IMR-90 (cell line): ENCODE data around the gene FBXO34. TPM values are rescaled to one million over a fixed set of nuclear protein-coding genes. Genes with fewer than 3 reads are reported as not detected.
A peak's percentile ranks its signal among the peaks of the same experiment; 100 is the strongest.

Experiments used
- ATAC-seq: fragments of 200-7000 bp; cut with Tn5 transposase; 2 replicates; pipeline ENCODE4 v1.9.1; 2020; ENCODE audit warnings: low read depth, mild to moderate bottlenecking, moderate library complexity
- BruUV-seq: library from RNA; stranded (reverse); fragments of 400-500 nt; replicated peaks from 2 replicates; lab custom pipeline; 2021; lab: Mats Ljungman, UMichigan
- CTCF ChIA-PET: fragments of 300-600 bp; formaldehyde crosslinking; extraction: SDS; loops from one replicate; lab custom pipeline; 2021; ENCODE audit warnings: antibody characterized with exemption; lab: Yijun Ruan, JAX
- POLR2A ChIA-PET: fragments of 300-600 bp; sonication (Branson Sonifier 250); formaldehyde crosslinking; loops from one replicate; lab custom pipeline; 2022; ENCODE audit warnings: antibody characterized with exemption; ENCODE audit not compliant: unreplicated experiment; lab: Charles Lee
- DNase-seq: peaks from one replicate; pipeline ENCODE4 v3.0.0; 2013
- H2AFZ ChIP-seq: replicated peaks from 2 replicates; pipeline ENCODE3; 2013; ENCODE audit warnings: low read length, mild to moderate bottlenecking; ENCODE audit not compliant: poor library complexity
- H2AK5ac ChIP-seq: 2 replicates; pipeline ENCODE4 v1.6.1; 2013; ENCODE audit warnings: low read depth, low read length, inconsistent platforms
- H2AK9ac ChIP-seq: replicated peaks from 2 replicates; pipeline ENCODE3; 2013; ENCODE audit warnings: mild to moderate bottlenecking, low read depth, low read length, moderate library complexity; ENCODE audit not compliant: poor library complexity
- H2BK120ac ChIP-seq: 2 replicates; pipeline ENCODE4 v1.6.1; 2013; ENCODE audit warnings: low read depth, low read length, inconsistent platforms
- H2BK15ac ChIP-seq: 3 replicates; pipeline ENCODE4 v1.6.1; 2013; ENCODE audit warnings: low read depth, low read length, inconsistent platforms
- H2BK20ac ChIP-seq: 2 replicates; pipeline ENCODE4 v1.6.1; 2013; ENCODE audit warnings: low read depth, mild to moderate bottlenecking, inconsistent platforms, low read length, moderate library complexity
- H2BK5ac ChIP-seq: 2 replicates; pipeline ENCODE4 v1.6.1; 2013; ENCODE audit warnings: mild to moderate bottlenecking, low read depth, low read length, inconsistent platforms; ENCODE audit not compliant: poor library complexity, severe bottlenecking
- H3K14ac ChIP-seq: replicated peaks from 2 replicates; pipeline ENCODE4 v1.6.1; 2013; ENCODE audit warnings: low read depth, low read length, inconsistent platforms
- H3K18ac ChIP-seq: 2 replicates; pipeline ENCODE4 v1.6.1; 2013; ENCODE audit warnings: low read depth, low read length, control low read depth
- H3K23ac ChIP-seq: 2 replicates; pipeline ENCODE4 v1.6.1; 2013; ENCODE audit warnings: low read depth, low read length, inconsistent platforms
- H3K27ac ChIP-seq: 2 replicates; pipeline ENCODE4 v1.5.1; 2013; ENCODE audit warnings: mild to moderate bottlenecking, control low read depth, low read length; ENCODE audit not compliant: insufficient read depth
- H3K27me3 ChIP-seq: 2 replicates; pipeline ENCODE4 v1.6.1; 2013; ENCODE audit warnings: low read length; ENCODE audit not compliant: control insufficient read depth, insufficient read depth
- H3K36me3 ChIP-seq: 2 replicates; pipeline ENCODE4 v1.6.1; 2013; ENCODE audit warnings: low read length, mixed read lengths; ENCODE audit not compliant: control insufficient read depth, insufficient read depth
- H3K4ac ChIP-seq: 2 replicates; pipeline ENCODE4 v1.6.1; 2013; ENCODE audit warnings: low read depth, low read length, inconsistent platforms
- H3K4me1 ChIP-seq: 2 replicates; pipeline ENCODE4 v1.6.1; 2013; ENCODE audit warnings: low read length, mixed read lengths; ENCODE audit not compliant: control insufficient read depth, insufficient read depth
- H3K4me2 ChIP-seq: 2 replicates; pipeline ENCODE4 v1.6.1; 2013; ENCODE audit warnings: low read depth, mild to moderate bottlenecking, control low read depth, low read length, moderate library complexity
- H3K4me3 ChIP-seq: 2 replicates; pipeline ENCODE4 v1.5.1; 2013; ENCODE audit warnings: low read depth, mild to moderate bottlenecking, control low read depth, low read length, moderate library complexity; ENCODE audit not compliant: insufficient read depth
- H3K56ac ChIP-seq: 2 replicates; pipeline ENCODE4 v1.6.1; 2013; ENCODE audit warnings: low read length, inconsistent platforms; ENCODE audit not compliant: insufficient read depth; ENCODE audit errors: extremely low read depth
- H3K79me1 ChIP-seq, 2 experiments: 2 replicates each; pipeline ENCODE4 v1.6.1; 2013; ENCODE audit warnings: low read length in 2 of 2, inconsistent platforms in 1 of 2, low read depth in 1 of 2
- H3K9ac ChIP-seq: 2 replicates; pipeline ENCODE4 v1.6.1; 2013; ENCODE audit warnings: low read depth, low read length, control low read depth
- H3K9me1 ChIP-seq: 2 replicates; pipeline ENCODE4 v1.6.1; 2013; ENCODE audit warnings: low read length, inconsistent platforms; ENCODE audit not compliant: insufficient read depth
- H3K9me3 ChIP-seq: 2 replicates; pipeline ENCODE4 v1.6.1; 2013; ENCODE audit warnings: low read length; ENCODE audit not compliant: control insufficient read depth, insufficient read depth
- H4K20me1 ChIP-seq: 2 replicates; pipeline ENCODE4 v1.6.1; 2013; ENCODE audit warnings: low read length, inconsistent platforms; ENCODE audit not compliant: insufficient read depth
- H4K5ac ChIP-seq: 2 replicates; pipeline ENCODE4 v1.6.1; 2013; ENCODE audit warnings: mild to moderate bottlenecking, low read depth, low read length, control low read depth
- H4K8ac ChIP-seq, 2 experiments: 2 replicates each; pipeline ENCODE4 v1.6.1; 2013; ENCODE audit warnings: low read depth in 2 of 2, low read length in 2 of 2, control low read depth in 1 of 2, inconsistent platforms in 1 of 2
- H4K91ac ChIP-seq: 2 replicates; pipeline ENCODE4 v1.6.1; 2013; ENCODE audit warnings: low read depth, low read length, inconsistent platforms; ENCODE audit not compliant: insufficient read depth
- CEBPB ChIP-seq: IDR thresholded peaks from 2 replicates; pipeline ENCODE4 v1.6.1; 2012; ENCODE audit warnings: low read depth, low read length, improper control_type of control experiment
- NFE2L2 ChIP-seq: fragments of 150-350 bp; IDR thresholded peaks from 2 replicates; pipeline ENCODE4 v1.6.1; 2016; ENCODE audit warnings: low read depth, mild to moderate bottlenecking, low read length
- POLR2A ChIP-seq: IDR thresholded peaks from 2 replicates; pipeline ENCODE4 v1.6.1; 2012; ENCODE audit warnings: mild to moderate bottlenecking, low read depth, low read length
- WGBS, 2 experiments: methylation state at CpG; one replicate each; pipeline versions ENCODE4 v1.1.5 to v1.1.7; 2013; ENCODE audit warnings: missing lambda C conversion rate in 2 of 2; ENCODE audit not compliant: insufficient read length in 1 of 2; ENCODE audit errors: extremely low coverage in 2 of 2; 5-methylcytosine and 5-hydroxymethylcytosine counted together
- dilution Hi-C: fragments of 300-500 bp; cut with HindIII; formaldehyde crosslinking; loops from one replicate; pipeline ENCODE4 v1.14.3; 2018; ENCODE audit warnings: low sequenced_read_pairs; ENCODE audit not compliant: unreplicated experiment
- in situ Hi-C: fragments of 300-500 bp; cut with MboI; formaldehyde crosslinking; loops from 3 replicates; pipeline ENCODE4 v1.14.3; 2019; ENCODE audit warnings: low sequenced_read_pairs, inconsistent platforms, mixed read lengths
- intact Hi-C: fragments of 100-400 bp; cut with micrococcal nuclease; formaldehyde crosslinking; loops from 2 replicates; pipeline ENCODE4 v1.10.0; 2022
- polyA plus RNA-seq, 3 experiments: library from polyadenylated mRNA; depleted of rRNA; stranded (reverse); fragments of >200 nt; gene quantifications; 2 replicates each; pipeline ENCODE4 v1.2.3, GENCODE V29; 2012; ENCODE audit warnings: low replicate concordance in 1 of 3
- total RNA-seq: library from RNA; depleted of rRNA; stranded (reverse); fragments of >200 nt; gene quantifications from 2 replicates; pipeline ENCODE4 v1.2.3, GENCODE V29; 2012
- TF ChIP-seq, protein P1 (sequence below): fragments of 150-350 bp; IDR thresholded peaks from 2 replicates; pipeline ENCODE4 v1.6.1; 2017; ENCODE audit warnings: mild to moderate bottlenecking, antibody characterized with exemption, low read length, low read depth

FBXO34 gene
- total and polyA plus RNA-seq, 2 of the 4 experiments (the other 2 are of a cell fraction) = 15.4 to 35.1 TPM

DNA sequence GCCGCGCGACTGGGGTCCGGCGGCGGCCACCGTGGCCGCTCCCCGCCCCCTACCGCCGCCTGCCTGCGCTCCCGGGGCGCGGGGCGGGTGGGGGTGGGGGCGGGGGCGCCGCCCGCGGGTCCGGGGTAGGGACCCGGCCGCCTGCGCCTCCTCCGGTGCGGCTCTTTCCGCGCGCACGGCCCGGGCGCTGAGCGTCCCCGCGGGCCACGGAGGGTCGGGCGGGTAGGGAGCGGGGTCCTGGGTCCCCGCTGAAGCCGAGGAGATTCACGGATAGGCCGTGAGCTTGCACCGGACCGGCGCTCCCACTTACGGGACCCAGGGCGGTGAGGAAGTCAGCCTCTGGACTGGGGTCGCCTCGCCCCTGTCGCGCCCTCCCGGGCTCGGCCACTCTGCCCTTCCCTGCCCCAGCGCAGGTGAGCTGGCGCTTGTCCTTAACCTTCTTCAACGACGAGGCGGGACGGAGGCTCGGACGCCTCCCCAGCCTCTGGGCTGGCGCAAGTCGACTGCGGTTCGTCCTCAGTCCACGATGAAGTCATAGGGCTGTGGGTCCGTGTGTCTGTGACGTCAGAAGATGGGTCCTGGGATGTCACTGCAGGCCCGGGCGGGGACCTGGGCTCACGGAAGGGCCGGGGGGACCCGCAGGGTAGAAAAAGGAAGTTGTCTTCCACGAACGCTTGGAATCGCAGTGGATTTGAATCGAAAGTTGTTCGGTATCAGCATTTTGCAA lies 514 bp downstream of the FBXO34 start:
- TF ChIP-seq POLR2A (peak; percentile 64; the same call in 1 of the 2 replicates), CEBPB (peak; percentile 28; the same call in 1 of the 2 replicates), NFE2L2 (no peak)
- TF ChIP-seq, protein P1, sequence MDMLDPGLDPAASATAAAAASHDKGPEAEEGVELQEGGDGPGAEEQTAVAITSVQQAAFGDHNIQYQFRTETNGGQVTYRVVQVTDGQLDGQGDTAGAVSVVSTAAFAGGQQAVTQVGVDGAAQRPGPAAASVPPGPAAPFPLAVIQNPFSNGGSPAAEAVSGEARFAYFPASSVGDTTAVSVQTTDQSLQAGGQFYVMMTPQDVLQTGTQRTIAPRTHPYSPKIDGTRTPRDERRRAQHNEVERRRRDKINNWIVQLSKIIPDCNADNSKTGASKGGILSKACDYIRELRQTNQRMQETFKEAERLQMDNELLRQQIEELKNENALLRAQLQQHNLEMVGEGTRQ = no peak
- peak overlapping the region; percentile 66; the same call in 1 of the 2 replicates for H2BK120ac ChIP-seq
- H3K4me3 ChIP-seq = peak overlapping the region; percentile 100
- H3K36me3 ChIP-seq = no peaks in the 10 kb centered on the region
- 1% methylated on average over 41 of the region's 80 CpGs; no CpG with 5 or more reads in 1 of the 2 experiments for WGBS, 2 experiments
- CTCF ChIA-PET = interaction anchor here (0.6 to 0.7 kb wide), 2 partner anchors 11 to 120 kb away, joined by 3 read pairs; no protein-coding TSS in a partner anchor
- peaks cover 2% of the 10 kb centered on the region for H3K4me1 ChIP-seq
- H3K18ac ChIP-seq = peak overlapping the region; percentile 71
- H2BK5ac ChIP-seq = peak overlapping the region; percentile 77
- H3K4me2 ChIP-seq = peak overlapping the region; percentile 78
- peak overlapping the region; percentile 81 for H3K14ac ChIP-seq
- H2AK9ac ChIP-seq = peak overlapping the region; percentile 48
- no peak overlapping the region for H3K56ac ChIP-seq
- H2BK15ac ChIP-seq = peak overlapping the region; percentile 26; the same call in 1 of the 3 replicates
- POLR2A ChIA-PET = no interaction called here
- peak; percentile 84 for DNase-seq
- H3K79me1 ChIP-seq = peaks cover 6 to 39% of the 10 kb centered on the region in 2 experiments
- H2AK5ac ChIP-seq = peak overlapping the region; percentile 75; the same call in 1 of the 2 replicates
- H3K27ac ChIP-seq = peak overlapping the region; percentile 58
- H3K9me1 ChIP-seq = no peaks in the 10 kb centered on the region
- peak overlapping the region; percentile 33 to 69; a peak in 2 of 4 replicates for H4K8ac ChIP-seq
- intact Hi-C loops = loop anchor here (1.0 kb wide), 2 partner anchors 83 to 159 kb away; no protein-coding TSS in a partner anchor
- peak overlapping the region; percentile 14; the same call in 1 of the 2 replicates for H4K5ac ChIP-seq
- BruUV-seq = no TSS peak
- no peak overlapping the region for H2BK20ac ChIP-seq
- H4K20me1 ChIP-seq = peaks cover 30% of the 10 kb centered on the region; the same call in 1 of the 2 replicates
- no peaks in the 10 kb centered on the region for H3K27me3 ChIP-seq
- no peaks in the 10 kb centered on the region for H3K9me3 ChIP-seq
- H4K91ac ChIP-seq = peak overlapping the region; percentile 14; the same call in 1 of the 2 replicates
- in situ Hi-C loops = no loop called here
- peak overlapping the region; percentile 94 for H2AFZ ChIP-seq
- peak overlapping the region; percentile 88 for H3K4ac ChIP-seq
- peak overlapping the region; percentile 91 for H3K9ac ChIP-seq
- H3K23ac ChIP-seq = peak overlapping the region; percentile 91
- dilution Hi-C loops = no loop called here
- peak; percentile 55 for ATAC-seq
